Effector memory CD4-positive, alpha-beta T cell (primary cell): Measurements from ENCODE around the gene ATL1.
"Not testable (repeated sequence)": the region's sequence is repeated elsewhere in the genome, so short reads cannot be mapped to it uniquely, and the experiment has no call there.

Experiments used
- DNase-seq, 3 donors: peaks; one replicate each; pipeline ENCODE4 v3.0.0-alpha.2; 2020
- H3K27ac ChIP-seq: 2 replicates; pipeline ENCODE4 v1.7.0; 2013; ENCODE audit warnings: mild to moderate bottlenecking, low read length, moderate library complexity; ENCODE audit not compliant: insufficient read depth, poor library complexity, severe bottlenecking
- H3K27me3 ChIP-seq: replicated peaks from 2 replicates; pipeline ENCODE4 v1.7.0; 2013; ENCODE audit warnings: mild to moderate bottlenecking, low read length; ENCODE audit not compliant: insufficient read depth, control insufficient read depth, poor library complexity, severe bottlenecking
- H3K36me3 ChIP-seq: 2 replicates; pipeline ENCODE4 v1.7.0; 2013; ENCODE audit warnings: mild to moderate bottlenecking, low read length, moderate library complexity; ENCODE audit not compliant: control insufficient read depth, insufficient read depth
- H3K4me1 ChIP-seq: 2 replicates; pipeline ENCODE4 v1.7.0; 2013; ENCODE audit warnings: low read length, mild to moderate bottlenecking; ENCODE audit not compliant: control insufficient read depth, insufficient read depth, poor library complexity, severe bottlenecking
- H3K4me3 ChIP-seq: 2 replicates; pipeline ENCODE4 v1.7.0; 2013; ENCODE audit warnings: low read length, low read depth, mild to moderate bottlenecking; ENCODE audit not compliant: insufficient read depth, poor library complexity, severe bottlenecking
- H3K9me3 ChIP-seq: 2 replicates; pipeline ENCODE4 v1.7.0; 2013; ENCODE audit warnings: mild to moderate bottlenecking, low read length, moderate library complexity; ENCODE audit not compliant: control insufficient read depth

ATL1 gene

GRCh38 chr14:50615056-50615455, 55.1 kb downstream of the ATL1 start:
- H3K4me3 ChIP-seq, result no peak overlapping the region
- H3K36me3 ChIP-seq, result no peaks in the 10 kb centered on the region
- no peaks in the 10 kb centered on the region for H3K9me3 ChIP-seq
- H3K27me3 ChIP-seq, result no peaks in the 10 kb centered on the region
- no peak for DNase-seq
- no peak overlapping the region for H3K27ac ChIP-seq
- H3K4me1 ChIP-seq, result no peaks in the 10 kb centered on the region

- no peak for DNase-seq
- H3K27ac ChIP-seq, result no peak overlapping the region
- no peaks in the 10 kb centered on the region for H3K9me3 ChIP-seq
- H3K36me3 ChIP-seq, result no peaks in the 10 kb centered on the region
- no peaks in the 10 kb centered on the region for H3K27me3 ChIP-seq
- H3K4me3 ChIP-seq, result no peak overlapping the region
- H3K4me1 ChIP-seq, result no peaks in the 10 kb centered on the region
These were observed 55.6 kb downstream of the ATL1 start for GRCh38 chr14:50615552-50615951.

GRCh38 chr14:50616275-50616674, 56.3 kb downstream of the ATL1 start:
- no peak for DNase-seq
- Histone ChIP-seq H3K4me1 (no peaks in the 10 kb centered on the region), H3K9me3 (no peaks in the 10 kb centered on the region), H3K27ac (no peak overlapping the region), H3K4me3 (no peak overlapping the region), H3K27me3 (no peaks in the 10 kb centered on the region), H3K36me3 (no peaks in the 10 kb centered on the region)

- Histone ChIP-seq H3K9me3 (no peaks in the 10 kb centered on the region), H3K27me3 (no peaks in the 10 kb centered on the region)
These were observed 59.7 kb downstream of the ATL1 start for GRCh38 chr14:50619569-50620141.

DNA sequence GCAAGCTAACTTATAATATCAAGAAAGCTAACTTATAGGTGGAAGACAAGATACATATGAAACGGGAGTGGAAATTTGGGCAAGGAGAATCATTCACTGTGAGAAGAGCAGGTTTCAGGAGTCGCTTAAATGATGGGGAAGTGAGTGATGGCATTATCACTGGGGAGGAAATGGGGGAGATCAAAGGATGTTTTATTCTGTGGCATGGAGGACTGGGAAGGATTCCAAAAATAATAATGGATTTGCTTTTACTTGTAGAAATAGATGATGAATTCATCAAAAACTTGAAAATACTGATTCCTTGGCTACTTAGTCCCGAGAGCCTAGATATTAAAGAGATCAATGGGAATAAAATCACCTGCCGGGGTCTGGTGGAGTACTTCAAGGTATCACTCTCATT, 60.4 kb downstream of the ATL1 start:
- no peaks in the 10 kb centered on the region for H3K9me3 ChIP-seq
- no peak overlapping the region for H3K4me3 ChIP-seq
- no peak for DNase-seq
- H3K4me1 ChIP-seq, result no peaks in the 10 kb centered on the region
- H3K36me3 ChIP-seq, result no peaks in the 10 kb centered on the region
- H3K27me3 ChIP-seq, result no peaks in the 10 kb centered on the region
- H3K27ac ChIP-seq, result no peak overlapping the region

More at GRCh38 chr14:50619569-50620141, 59.7 kb downstream of the ATL1 start:
- H3K4me1 ChIP-seq, result no peaks in the 10 kb centered on the region
- H3K36me3 ChIP-seq, result no peaks in the 10 kb centered on the region
- no peak overlapping the region for H3K4me3 ChIP-seq
- DNase-seq, result no peak
- H3K27ac ChIP-seq, result no peak overlapping the region

DNA sequence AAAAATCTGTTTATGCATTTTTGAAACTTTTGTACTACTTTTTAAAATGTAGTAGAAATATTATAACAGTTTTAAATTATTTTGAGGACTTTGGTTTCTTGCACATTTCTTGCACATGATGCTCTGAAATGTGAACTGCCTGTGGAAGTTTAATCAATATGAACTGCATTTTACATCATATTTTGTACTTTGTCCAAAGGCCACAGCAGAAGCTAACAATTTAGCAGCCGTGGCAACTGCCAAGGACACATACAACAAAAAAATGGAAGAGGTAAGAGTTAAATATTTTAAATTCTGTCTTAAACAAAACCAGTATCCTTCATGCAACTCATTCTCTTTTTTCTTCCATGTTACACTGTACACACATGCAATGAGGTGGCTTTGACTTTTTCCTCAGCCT, 63.0 kb downstream of the ATL1 start:
- Histone ChIP-seq H3K9me3 (no peaks in the 10 kb centered on the region), H3K27me3 (no peaks in the 10 kb centered on the region), H3K4me1 (no peaks in the 10 kb centered on the region), H3K4me3 (no peak overlapping the region), H3K27ac (no peak overlapping the region), H3K36me3 (no peaks in the 10 kb centered on the region)
- no peak for DNase-seq

GRCh38 chr14:50624447-50624846, 64.5 kb downstream of the ATL1 start:
- H3K9me3 ChIP-seq, result no peaks in the 10 kb centered on the region
- H3K36me3 ChIP-seq, result no peaks in the 10 kb centered on the region
- H3K4me1 ChIP-seq, result no peaks in the 10 kb centered on the region
- no peak for DNase-seq
- no peaks in the 10 kb centered on the region for H3K27me3 ChIP-seq
- H3K4me3 ChIP-seq, result no peak overlapping the region
- H3K27ac ChIP-seq, result no peak overlapping the region

DNA sequence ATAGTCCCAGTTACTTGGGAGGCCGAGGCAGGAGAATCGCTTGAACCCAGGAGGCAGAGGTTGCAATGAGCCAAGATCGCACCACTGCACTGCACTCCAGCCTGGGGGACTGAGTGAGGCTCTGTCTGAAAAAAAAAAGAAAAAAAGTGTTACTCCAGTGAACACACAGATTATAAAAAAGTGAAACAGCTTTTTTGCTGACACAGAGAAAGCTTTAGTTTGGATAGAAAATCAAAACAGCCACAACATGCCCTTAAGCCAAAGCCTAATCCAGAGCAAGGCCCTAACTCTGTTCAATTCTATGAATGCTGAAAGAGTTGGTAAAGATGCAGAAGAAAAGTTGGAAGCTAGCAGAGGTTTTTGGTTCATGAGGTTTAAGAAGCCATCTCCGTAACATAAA, 65.0 kb downstream of the ATL1 start:
- not testable (repeated sequence) for H3K9me3 ChIP-seq, H3K27me3 ChIP-seq, H3K36me3 ChIP-seq, H3K27ac ChIP-seq, H3K4me3 ChIP-seq, H3K4me1 ChIP-seq, DNase-seq

- H3K27ac ChIP-seq, result no peak overlapping the region
- no peaks in the 10 kb centered on the region for H3K36me3 ChIP-seq
- H3K4me3 ChIP-seq, result no peak overlapping the region
- no peaks in the 10 kb centered on the region for H3K4me1 ChIP-seq
- DNase-seq, result no peak
- H3K27me3 ChIP-seq, result no peaks in the 10 kb centered on the region
- no peaks in the 10 kb centered on the region for H3K9me3 ChIP-seq
These were observed 71.5 kb downstream of the ATL1 start for GRCh38 chr14:50631408-50631821.

DNA sequence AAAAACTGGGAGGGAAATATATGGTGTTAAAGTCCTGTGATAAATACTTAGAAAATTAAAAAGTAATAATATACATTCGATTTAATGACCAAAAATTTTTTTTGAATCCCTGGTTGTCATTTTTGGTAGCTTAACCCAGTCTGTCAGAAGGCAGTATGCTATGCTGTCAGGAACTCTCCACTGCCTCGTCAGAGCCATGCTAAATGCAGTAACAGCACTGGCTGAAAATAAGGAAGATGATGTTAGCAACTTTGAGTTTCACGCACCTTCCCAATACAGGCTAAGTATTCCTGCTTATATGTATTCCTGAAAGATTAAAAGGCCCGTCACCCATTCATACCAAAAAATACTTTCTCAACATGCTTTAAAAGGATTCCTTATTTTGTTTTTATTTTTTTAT, 74.0 kb downstream of the ATL1 start:
- Histone ChIP-seq H3K4me1 (no peaks in the 10 kb centered on the region), H3K9me3 (no peaks in the 10 kb centered on the region), H3K4me3 (no peak overlapping the region), H3K27ac (no peak overlapping the region), H3K36me3 (no peaks in the 10 kb centered on the region), H3K27me3 (no peaks in the 10 kb centered on the region)
- DNase-seq, result no peak
